Measurements from ENCODE around the gene LSMEM2. TPM values are rescaled to one million over a fixed set of nuclear protein-coding genes. Genes with fewer than 3 reads are reported as not detected.
A peak's percentile ranks its signal among the peaks of the same experiment; 100 is the strongest.
"Not testable (repeated sequence)": the region's sequence is repeated elsewhere in the genome, so short reads cannot be mapped to it uniquely, and the experiment has no call there.

LSMEM2 gene
- total RNA-seq, 1 experiment from 2014 or later: not detected

GRCh38 chr3:50261505-50261904 is 17.4 kb upstream of the LSMEM2 start:
- peaks cover 14% of the 10 kb centered on the region for H3K4me1 ChIP-seq (ENCODE audit: insufficient read depth, low read length, poor library complexity, severe bottlenecking)
- CTCF ChIA-PET: no interaction called here
- H3K27ac ChIP-seq (ENCODE audit: low read depth, low read length, poor library complexity, severe bottlenecking): peak overlapping the region; percentile 82

GRCh38 chr3:50262200-50262599 is 16.7 kb upstream of the LSMEM2 start:
- H3K4me3 ChIP-seq (ENCODE audit: low read depth, low read length, poor library complexity, severe bottlenecking); H3K27ac ChIP-seq (ENCODE audit: low read depth, low read length, poor library complexity, severe bottlenecking); CTCF ChIA-PET; POLR2A ChIA-PET (ENCODE audit: low non-redundant PET); BruUV-seq (replicated peaks); H3K27me3 ChIP-seq (replicated peaks; ENCODE audit: insufficient read depth, low read depth, low read length, poor library complexity); DNase-seq (ENCODE audit: low spot score); H3K9me3 ChIP-seq (ENCODE audit: low read depth, low read length, poor library complexity, severe bottlenecking); H3K36me3 ChIP-seq (ENCODE audit: insufficient read depth, low read length, poor library complexity, severe bottlenecking): not testable (repeated sequence)
- peaks cover 14% of the 10 kb centered on the region for H3K4me1 ChIP-seq (ENCODE audit: insufficient read depth, low read length, poor library complexity, severe bottlenecking)
- intact Hi-C loops (cut with micrococcal nuclease; ENCODE audit: unreplicated experiment): loop anchor here (10.0 kb wide), 1 partner anchor 137 kb away; no protein-coding TSS in a partner anchor

More at GRCh38 chr3:50261505-50261904, 17.4 kb upstream of the LSMEM2 start:
- DNase-seq (ENCODE audit: low spot score): no peak
- Histone ChIP-seq H3K27me3 (replicated peaks; ENCODE audit: insufficient read depth, low read depth, low read length, poor library complexity) (no peaks in the 10 kb centered on the region), H3K4me3 (ENCODE audit: low read depth, low read length, poor library complexity, severe bottlenecking) (no peak overlapping the region), H3K36me3 (ENCODE audit: insufficient read depth, low read length, poor library complexity, severe bottlenecking) (peaks cover 12% of the 10 kb centered on the region), H3K9me3 (ENCODE audit: low read depth, low read length, poor library complexity, severe bottlenecking) (no peaks in the 10 kb centered on the region)
- BruUV-seq (replicated peaks): no TSS peak
- no peak for TF ChIP-seq CTCF (conservative IDR thresholded peaks at IDR 0.05; ENCODE audit: low read depth, low read length)
- TF ChIP-seq EZH2 (IDR thresholded peaks at IDR 0.05; ENCODE audit: borderline replicate concordance, low read depth, low read length, poor library complexity, severe bottlenecking): no peak
- POLR2A ChIA-PET (ENCODE audit: low non-redundant PET): no interaction called here
- intact Hi-C loops (cut with micrococcal nuclease; ENCODE audit: unreplicated experiment): loop anchor here (10.0 kb wide), 1 partner anchor 137 kb away; no protein-coding TSS in a partner anchor

- H3K36me3 ChIP-seq (ENCODE audit: insufficient read depth, low read length, poor library complexity, severe bottlenecking): peaks cover 1% of the 10 kb centered on the region
- H3K4me3 ChIP-seq (ENCODE audit: low read depth, low read length, poor library complexity, severe bottlenecking): no peak overlapping the region
- ChIA-PET POLR2A (ENCODE audit: low non-redundant PET) (no interaction called here), CTCF (interaction anchor here (0.9 kb wide), 1 partner anchor 16 kb away, joined by 3 read pairs; no protein-coding TSS in a partner anchor)
- no peak for TF ChIP-seq CTCF (conservative IDR thresholded peaks at IDR 0.05; ENCODE audit: low read depth, low read length)
- no peak overlapping the region for H3K27ac ChIP-seq (ENCODE audit: low read depth, low read length, poor library complexity, severe bottlenecking)
- no peak for DNase-seq (ENCODE audit: low spot score)
- intact Hi-C loops (cut with micrococcal nuclease; ENCODE audit: unreplicated experiment): loop anchor here (10.0 kb wide), 1 partner anchor 138 kb away; no protein-coding TSS in a partner anchor
- no TSS peak for BruUV-seq (replicated peaks)
- no peaks in the 10 kb centered on the region for H3K27me3 ChIP-seq (replicated peaks; ENCODE audit: insufficient read depth, low read depth, low read length, poor library complexity)
- H3K9me3 ChIP-seq (ENCODE audit: low read depth, low read length, poor library complexity, severe bottlenecking): no peaks in the 10 kb centered on the region
- H3K4me1 ChIP-seq (ENCODE audit: insufficient read depth, low read length, poor library complexity, severe bottlenecking): peaks cover 20% of the 10 kb centered on the region
These were observed 16.1 kb upstream of the LSMEM2 start for GRCh38 chr3:50262778-50263177.

Data from A673 (cell line).